ENCODE data around the gene ZBTB25.

- no peak for TF ChIP-seq POLR2A (IDR thresholded peaks at IDR 0.05)
- TF ChIP-seq CTCF (IDR thresholded peaks at IDR 0.05) = no peak
These were observed 96.3 kb downstream of the ZBTB25 start for GRCh38 chr14:64407329-64407728.

All from adrenal gland (tissue), 5 donors.